ENCODE measurements around the gene PRR14L. TPM values are rescaled to one million over a fixed set of nuclear protein-coding genes. Genes with fewer than 3 reads are reported as not detected.

Gene PRR14L
- total RNA-seq, 4 donors from 2014 or later: 37.0 to 53.7 (median 49.2) TPM

- H3K4me3 ChIP-seq: no peak overlapping the region
- intact Hi-C loops (cut with DNase I; ENCODE audit: low total_unique reads): no loop called here
- no peak for DNase-seq
- no peak for TF ChIP-seq POLR2A (IDR thresholded peaks at IDR 0.05)
- TF ChIP-seq EP300 (IDR thresholded peaks at IDR 0.05; ENCODE audit: low read depth): no peak
- no peak for TF ChIP-seq POLR2AphosphoS5 (IDR thresholded peaks at IDR 0.05)
- TF ChIP-seq CTCF (IDR thresholded peaks at IDR 0.05): no peak
- H3K9me3 ChIP-seq: no peaks in the 10 kb centered on the region
- H3K4me1 ChIP-seq: peaks cover 0 to 13% (median 4%) of the 10 kb centered on the region in 4 donors
- WGBS, 2 donors (ENCODE audit: low coverage in 1 of 2): 79 to 84% methylated on average over 4 of the region's 4 CpGs
- H3K27me3 ChIP-seq: no peaks in the 10 kb centered on the region
- in situ Hi-C loops (cut with MboI; ENCODE audit: low pct_ligation_motif_present in 1 of 4, low pct_unique_long_range_greater_than_20kb in 1 of 4, low sequenced_read_pairs in 3 of 4): loop anchor here in 3 of 4 donors (25.0 kb wide), 2 partner anchors 286 to 311 kb away; partner anchors contain the start of gene YWHAH (in 1 of the 3)
- no peak overlapping the region for H3K27ac ChIP-seq
- H3K36me3 ChIP-seq: peaks cover 0 to 29% (median 6%) of the 10 kb centered on the region in 4 donors
Observed at GRCh38 chr22:31651664-31652063, 98.3 kb downstream of the PRR14L start.

GRCh38 chr22:31650391-31650790 is 99.5 kb downstream of the PRR14L start:
- Histone ChIP-seq H3K27ac (no peak overlapping the region), H3K27me3 (no peaks in the 10 kb centered on the region), H3K36me3 (peaks cover 0 to 31% (median 6%) of the 10 kb centered on the region in 4 donors), H3K9me3 (no peaks in the 10 kb centered on the region), H3K4me1 (peaks cover 0 to 22% (median 8%) of the 10 kb centered on the region in 4 donors), H3K4me3 (no peak overlapping the region)
- intact Hi-C loops (cut with DNase I; ENCODE audit: low total_unique reads) (no loop called here), in situ Hi-C loops (cut with MboI; ENCODE audit: low pct_ligation_motif_present in 1 of 4, low pct_unique_long_range_greater_than_20kb in 1 of 4, low sequenced_read_pairs in 3 of 4) (loop anchor here in 3 of 4 donors (25.0 kb wide), 2 partner anchors 287 to 312 kb away; partner anchors contain the start of gene YWHAH (in 1 of the 3))
- DNase-seq: no peak
- TF ChIP-seq POLR2AphosphoS5 (IDR thresholded peaks at IDR 0.05) (no peak), POLR2A (IDR thresholded peaks at IDR 0.05) (no peak), EP300 (IDR thresholded peaks at IDR 0.05; ENCODE audit: low read depth) (no peak), CTCF (IDR thresholded peaks at IDR 0.05) (no peak)
- WGBS, 2 donors (ENCODE audit: low coverage in 1 of 2): 83 to 84% methylated on average over 4 to 6 of the region's 6 CpGs

GRCh38 chr22:31647523-31648320 is 102.2 kb downstream of the PRR14L start:
- 87 to 96% methylated on average over 11 of the region's 11 CpGs for WGBS, 2 donors (ENCODE audit: low coverage in 1 of 2)
- in situ Hi-C loops (cut with MboI; ENCODE audit: low pct_ligation_motif_present in 1 of 4, low pct_unique_long_range_greater_than_20kb in 1 of 4, low sequenced_read_pairs in 3 of 4): loop anchor here in 1 of 4 donors (25.0 kb wide), 1 partner anchor 160 kb away; the partner anchor contains the start of genes EIF4ENIF1 and SFI1
- no peak for DNase-seq

More at GRCh38 chr22:31647523-31648320, 102.2 kb downstream of the PRR14L start:
- H3K27me3 ChIP-seq: no peaks in the 10 kb centered on the region
- no peaks in the 10 kb centered on the region for H3K9me3 ChIP-seq
- intact Hi-C loops (cut with DNase I; ENCODE audit: low total_unique reads): no loop called here
- TF ChIP-seq CTCF (IDR thresholded peaks at IDR 0.05): no peak
- TF ChIP-seq POLR2A (IDR thresholded peaks at IDR 0.05): no peak
- TF ChIP-seq EP300 (IDR thresholded peaks at IDR 0.05; ENCODE audit: low read depth): no peak
- TF ChIP-seq POLR2AphosphoS5 (IDR thresholded peaks at IDR 0.05): no peak
- H3K36me3 ChIP-seq: peaks cover 0 to 31% (median 6%) of the 10 kb centered on the region in 4 donors
- no peak overlapping the region for H3K4me3 ChIP-seq
- H3K27ac ChIP-seq: no peak overlapping the region
- peaks cover 0 to 15% (median 8%) of the 10 kb centered on the region in 4 donors for H3K4me1 ChIP-seq

Data from transverse colon (tissue), 4 donors.